Naive thymus-derived CD4-positive, alpha-beta T cell (primary cell): ENCODE data around the gene CNPPD1. TPM values are rescaled to one million over a fixed set of nuclear protein-coding genes. Genes with fewer than 3 reads are reported as not detected.
"Not testable (repeated sequence)": the region's sequence is repeated elsewhere in the genome, so short reads cannot be mapped to it uniquely, and the experiment has no call there.

Experiments
- ATAC-seq: fragments of 150-1000 bp; cut with Tn5 transposase; 2 replicates; pipeline ENCODE4 v1.10.0; 2021; ENCODE audit warnings: mild to moderate bottlenecking, moderate library complexity
- CTCF ChIA-PET: fragments of 350-600 bp; sonication (Branson Sonifier 250); formaldehyde crosslinking; loops from one replicate; lab custom pipeline; 2021; ENCODE audit warnings: antibody characterized with exemption; lab: Charles Lee
- POLR2A ChIA-PET: fragments of 350-600 bp; sonication (Branson Sonifier 250); formaldehyde crosslinking; loops from one replicate; lab custom pipeline; 2021; ENCODE audit warnings: antibody characterized with exemption, inconsistent platforms; lab: Charles Lee
- DNase-seq, 9 donors: peaks; one replicate each; pipeline versions ENCODE4 v3.0.0 to v3.0.0-alpha.2; 2020 to 2022; ENCODE audit warnings: mixed read lengths in 1 of 9
- H3K27ac ChIP-seq: one replicate; pipeline ENCODE4 v1.7.0; 2013; ENCODE audit warnings: mild to moderate bottlenecking, low read depth, low read length, moderate library complexity
- H3K27me3 ChIP-seq, 2 donors: one replicate each; pipeline ENCODE4 v1.7.0; 2013; ENCODE audit warnings: low read length in 2 of 2, mild to moderate bottlenecking in 2 of 2, moderate library complexity in 2 of 2; ENCODE audit not compliant: control insufficient read depth in 2 of 2, insufficient read depth in 2 of 2
- H3K36me3 ChIP-seq, 3 experiments: 1 replicate in 2 of 3; 2 replicates in 1 of 3; pipeline ENCODE4 v1.7.0; 2013; ENCODE audit warnings: low read length in 3 of 3, mild to moderate bottlenecking in 3 of 3, moderate library complexity in 1 of 3; ENCODE audit not compliant: insufficient read depth in 3 of 3, control insufficient read depth in 2 of 3
- H3K4me1 ChIP-seq, 2 donors: one replicate each; pipeline ENCODE4 v1.7.0; 2013; ENCODE audit warnings: low read length in 2 of 2, mild to moderate bottlenecking in 2 of 2, moderate library complexity in 1 of 2; ENCODE audit not compliant: control insufficient read depth in 2 of 2, insufficient read depth in 2 of 2
- H3K4me3 ChIP-seq: 2 replicates; pipeline ENCODE4 v1.7.0; 2013; ENCODE audit warnings: mild to moderate bottlenecking, low read length
- H3K9me3 ChIP-seq, 3 experiments: 1 replicate in 2 of 3; 2 replicates in 1 of 3; pipeline ENCODE4 v1.7.0; 2013; ENCODE audit warnings: low read length in 3 of 3; ENCODE audit not compliant: control insufficient read depth in 2 of 3
- H3K27ac Mint-ChIP-seq, 9 donors: one replicate each; pipeline ENCODE4 v1.8.0; 2020 to 2022; ENCODE audit warnings: mixed read lengths in 9 of 9, mild to moderate bottlenecking in 8 of 9, moderate library complexity in 5 of 9, inconsistent platforms in 2 of 9
- H3K27me3 Mint-ChIP-seq, 5 donors: one replicate each; pipeline ENCODE4 v1.8.0; 2021 to 2022; ENCODE audit warnings: mixed read lengths in 5 of 5, mild to moderate bottlenecking in 1 of 5
- H3K36me3 Mint-ChIP-seq, 5 donors: one replicate each; pipeline ENCODE4 v1.8.0; 2020 to 2022; ENCODE audit warnings: mixed read lengths in 5 of 5, mild to moderate bottlenecking in 3 of 5, inconsistent platforms in 1 of 5
- H3K4me1 Mint-ChIP-seq, 7 donors: one replicate each; pipeline ENCODE4 v1.8.0; 2020 to 2022; ENCODE audit warnings: mixed read lengths in 7 of 7, mild to moderate bottlenecking in 3 of 7, inconsistent platforms in 1 of 7
- H3K4me3 Mint-ChIP-seq, 10 donors: one replicate each; pipeline ENCODE4 v1.8.0; 2020 to 2022; ENCODE audit warnings: mild to moderate bottlenecking in 10 of 10, mixed read lengths in 10 of 10, moderate library complexity in 6 of 10, inconsistent platforms in 2 of 10
- H3K9me3 Mint-ChIP-seq, 11 donors: one replicate each; pipeline ENCODE4 v1.8.0; 2020 to 2022; ENCODE audit warnings: mixed read lengths in 11 of 11, mild to moderate bottlenecking in 4 of 11, inconsistent platforms in 1 of 11, moderate library complexity in 1 of 11
- intact Hi-C, 2 donors: fragments of 100-400 bp; cut with micrococcal nuclease; formaldehyde crosslinking; loops; one replicate each; pipeline ENCODE4 v1.15.1; 2023
- polyA plus RNA-seq, 2 donors: library from polyadenylated mRNA; unstranded; fragments of 300-500 nt; fragmentation: Illumina TruSeq; gene quantifications; one replicate each; pipeline ENCODE4 v1.2.3, GENCODE V29; 2021
- total RNA-seq, 6 experiments: library from RNA in 5 of 6; stranded (reverse) in 5 of 6; gene quantifications; 1 replicate in 5 of 6; 2 replicates in 1 of 6; pipeline ENCODE4 v1.2.3 and lab custom pipeline; 2021 to 2026

CNPPD1 gene
- total and polyA plus RNA-seq, 7 experiments from 2014 or later: 48.2 to 77.6 (median 64.5) TPM

DNA sequence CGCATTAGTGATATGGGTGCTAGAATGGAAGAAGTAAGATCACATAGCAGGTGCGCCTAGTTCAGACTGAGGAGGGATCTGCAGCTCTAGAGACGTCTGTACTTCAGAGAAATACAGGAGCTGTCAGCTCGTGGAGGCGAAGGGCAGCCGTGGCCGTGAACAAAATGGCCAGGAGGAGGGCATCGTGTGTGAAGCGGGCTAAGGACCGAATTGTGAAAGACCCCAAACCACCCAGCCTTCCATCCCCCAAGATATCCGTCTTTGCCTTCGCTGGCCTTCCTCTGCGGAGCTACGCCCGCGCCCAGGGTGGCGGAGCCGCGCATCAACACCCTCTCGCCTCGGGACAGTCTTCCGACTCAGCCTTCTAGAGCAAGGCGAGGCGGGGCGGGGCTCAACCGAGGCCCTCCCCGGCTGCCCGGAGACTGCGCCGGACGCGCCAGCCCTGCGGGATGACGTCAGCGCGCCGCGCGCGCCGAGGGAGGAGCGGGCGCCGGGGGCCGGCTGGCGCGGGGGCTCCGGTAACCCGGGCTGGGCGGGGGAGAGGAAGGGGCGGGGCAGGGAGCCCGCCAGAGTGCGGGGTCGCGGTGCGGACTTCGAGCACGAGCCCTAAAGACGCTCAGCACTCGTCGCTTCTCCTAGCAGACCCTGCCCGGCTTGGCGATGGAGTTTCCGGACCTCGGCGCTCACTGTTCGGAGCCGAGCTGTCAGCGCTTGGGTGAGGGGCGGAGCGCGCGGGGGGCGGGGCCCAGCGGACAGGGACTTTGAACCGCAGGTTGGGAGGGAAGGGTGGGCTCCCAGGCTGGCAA lies 29.8 kb upstream of the CNPPD1 start, which contains the start of gene ZFAND2B:
ZFAND2B (plus strand) TSS at position 455 of the 806 bp plus-strand sequence; CDS start at position 661, 206 bp downstream.
- Histone ChIP-seq H3K27me3 (no peaks in the 10 kb centered on the region), H3K27ac (peak within 1 kb of the TSS; percentile 92), H3K9me3 (no peaks in the 10 kb centered on the region), H3K36me3 (peaks cover 9 to 19% (median 11%) of the 10 kb centered on the region in 3 experiments), H3K4me1 (peaks cover 20 to 28% of the 10 kb centered on the region in 2 donors), H3K4me3 (peak within 1 kb of the TSS; percentile 98)
- Mint-ChIP-seq H3K4me1 (peaks cover 15 to 48% (median 43%) of the 10 kb centered on the region in 7 donors), H3K4me3 (peak within 1 kb of the TSS; percentile 77 to 98 (median 94)), H3K27ac (peak within 1 kb of the TSS; percentile 96 to 99 (median 97)), H3K36me3 (peaks cover 0 to 16% (median 0%) of the 10 kb centered on the region in 5 donors), H3K9me3 (peaks cover 0 to 5% (median 0%) of the 10 kb centered on the region in 11 donors), H3K27me3 (no peaks in the 10 kb centered on the region)
- POLR2A ChIA-PET: interaction anchor here (0.8 to 17.4 kb wide), 23 partner anchors 8 to 809 kb away, joined by 3 to 343 read pairs (median 6); partner anchors contain the start of genes ABCB6, ANKZF1, ATG9A and CNPPD1
- intact Hi-C loops: loop anchor here (1.0 to 5.0 kb wide), 19 partner anchors 12 to 547 kb away; partner anchors contain the start of genes ANKZF1 (in 2 of the 2), ATG9A (in 2 of the 2), DNAJB2 (in 2 of the 2) and GLB1L (in 2 of the 2)
- ATAC-seq: peak; percentile 96
- DNase-seq: peak; percentile 92 to 98 (median 96)
- CTCF ChIA-PET: interaction anchor here (0.6 to 4.8 kb wide), 11 partner anchors 10 to 115 kb away, joined by 3 to 54 read pairs (median 4); partner anchors contain the start of gene CNPPD1

DNA sequence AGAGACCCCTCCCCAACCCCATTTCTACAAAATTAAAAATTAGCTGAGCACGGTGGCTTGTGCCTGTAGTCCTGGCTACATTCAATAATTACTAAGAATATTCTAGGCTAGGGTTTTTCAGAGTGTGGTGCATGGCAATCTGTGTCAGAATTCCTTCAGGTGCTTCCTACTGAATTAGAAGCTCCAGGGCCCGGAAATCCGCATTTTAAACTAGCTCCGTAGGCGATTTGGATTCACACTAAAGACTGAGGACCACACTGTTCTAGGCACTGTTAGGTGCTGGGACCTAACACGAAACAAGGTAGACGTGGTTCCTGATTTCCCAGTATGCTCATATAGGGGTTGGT lies 29.2 kb upstream of the CNPPD1 start:
- peak overlapping the region; percentile 77 to 98 (median 94) for H3K4me3 Mint-ChIP-seq
- peaks cover 0 to 16% (median 0%) of the 10 kb centered on the region in 5 donors for H3K36me3 Mint-ChIP-seq
- peak overlapping the region; percentile 92 for H3K27ac ChIP-seq
- no peaks in the 10 kb centered on the region for H3K27me3 ChIP-seq
- H3K36me3 ChIP-seq: peaks cover 9 to 19% (median 11%) of the 10 kb centered on the region in 3 experiments
- peaks cover 0 to 5% (median 0%) of the 10 kb centered on the region in 11 donors for H3K9me3 Mint-ChIP-seq
- H3K4me1 Mint-ChIP-seq: peaks cover 10 to 43% (median 37%) of the 10 kb centered on the region in 7 donors
- intact Hi-C loops: loop anchor here (1.0 to 5.0 kb wide), 19 partner anchors 12 to 547 kb away; partner anchors contain the start of genes ANKZF1 (in 2 of the 2), ATG9A (in 2 of the 2), DNAJB2 (in 2 of the 2) and GLB1L (in 2 of the 2)
- peaks cover 15 to 23% of the 10 kb centered on the region in 2 donors for H3K4me1 ChIP-seq
- POLR2A ChIA-PET: interaction anchor here (0.8 to 17.4 kb wide), 21 partner anchors 9 to 809 kb away, joined by 3 to 343 read pairs (median 6); partner anchors contain the start of genes ABCB6, ANKZF1, ATG9A and CNPPD1
- H3K4me3 ChIP-seq: peak overlapping the region; percentile 98
- CTCF ChIA-PET: interaction anchor here (0.6 to 4.8 kb wide), 10 partner anchors 10 to 89 kb away, joined by 3 to 54 read pairs (median 4); partner anchors contain the start of gene CNPPD1
- H3K9me3 ChIP-seq: no peaks in the 10 kb centered on the region
- ATAC-seq (no peak), DNase-seq (no peak)
- H3K27me3 Mint-ChIP-seq: no peaks in the 10 kb centered on the region
- peak overlapping the region; percentile 96 to 99 (median 97) for H3K27ac Mint-ChIP-seq

DNA sequence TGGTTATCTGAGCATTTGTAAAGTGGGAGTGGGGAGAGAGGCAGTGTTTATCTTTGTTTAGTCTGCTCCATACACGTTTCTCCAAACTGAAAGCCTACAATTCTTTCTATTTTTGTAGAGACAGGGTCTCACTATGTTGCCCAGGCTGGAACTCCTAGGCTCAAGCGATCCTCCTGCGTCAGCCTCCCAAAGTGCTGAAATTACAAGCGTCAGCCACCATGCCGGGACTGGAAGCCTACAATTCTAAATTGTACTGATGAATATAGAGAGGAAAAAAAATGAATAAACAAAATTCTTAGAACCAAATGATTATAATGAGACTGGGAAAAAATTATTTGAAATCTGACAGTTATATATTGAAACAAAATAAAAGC lies 28.4 kb upstream of the CNPPD1 start:
- CTCF ChIA-PET: interaction anchor here (1.4 kb wide), 2 partner anchors 23 to 90 kb away, joined by 3 to 4 read pairs; no protein-coding TSS in a partner anchor
- Histone ChIP-seq H3K4me3 (no peak overlapping the region), H3K27me3 (no peaks in the 10 kb centered on the region), H3K36me3 (peaks cover 9 to 19% (median 11%) of the 10 kb centered on the region in 3 experiments), H3K9me3 (no peaks in the 10 kb centered on the region), H3K4me1 (peaks cover 13 to 19% of the 10 kb centered on the region in 2 donors), H3K27ac (no peak overlapping the region)
- ATAC-seq (no peak), DNase-seq (peak in 1 of 9 donors; percentile 15)
- intact Hi-C loops: loop anchor here (5.0 kb wide), 3 partner anchors 292 to 392 kb away; partner anchors contain the start of genes CHPF (in 1 of the 2), GMPPA (in 1 of the 2), STK11IP (in 1 of the 2) and TMEM198 (in 1 of the 2)
- Mint-ChIP-seq H3K9me3 (peaks cover 0 to 5% (median 0%) of the 10 kb centered on the region in 11 donors), H3K27me3 (no peaks in the 10 kb centered on the region), H3K4me1 (peaks cover 9 to 43% (median 37%) of the 10 kb centered on the region in 7 donors), H3K36me3 (peaks cover 0 to 16% (median 0%) of the 10 kb centered on the region in 5 donors), H3K4me3 (peak overlapping the region in 6 of 10 donors; percentile 26 to 98 (median 36)), H3K27ac (peak overlapping the region in 8 of 9 donors; percentile 21 to 99 (median 77))
- POLR2A ChIA-PET: interaction anchor here (1.1 to 17.4 kb wide), 7 partner anchors 10 to 90 kb away, joined by 3 to 343 read pairs (median 21); partner anchors contain the start of genes CNPPD1, DNAJB2 and SLC23A3

DNA sequence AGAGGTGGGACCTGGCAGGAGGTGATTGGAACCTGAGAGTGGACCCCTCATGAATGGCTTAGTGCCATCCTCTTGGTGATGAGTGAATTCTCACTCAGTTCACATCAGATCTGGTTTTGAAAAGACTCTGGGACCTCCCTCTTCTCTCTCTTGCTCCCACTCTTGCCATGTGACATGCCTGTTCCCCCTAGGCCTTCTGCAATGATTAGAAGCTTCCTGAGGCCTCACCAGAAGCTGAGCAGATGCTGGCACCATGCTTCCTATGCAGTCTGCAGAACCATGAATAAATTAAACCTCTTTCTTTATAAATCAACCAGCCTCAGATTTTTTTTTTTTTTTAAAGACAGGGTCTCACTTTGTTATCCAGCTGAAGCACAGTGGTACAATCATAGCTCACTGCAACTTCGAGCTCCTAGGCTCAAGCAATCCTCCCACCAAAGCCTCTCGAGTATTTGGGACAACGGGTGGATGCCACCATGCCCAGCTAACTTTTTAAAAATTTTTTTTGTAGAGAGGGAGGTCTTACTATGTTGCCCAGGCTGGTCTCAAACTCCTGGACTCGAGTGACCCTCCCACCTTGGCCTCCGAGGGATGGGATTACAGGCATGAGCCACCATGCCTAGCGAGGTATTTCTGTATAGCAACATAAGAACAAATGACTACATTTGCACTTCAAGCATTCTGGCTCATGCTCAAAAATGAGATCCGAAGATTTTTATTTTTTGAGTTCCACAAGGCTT lies 27.9 kb upstream of the CNPPD1 start:
- Mint-ChIP-seq H3K4me3 (peak overlapping the region in 2 of 10 donors; percentile 51 to 92), H3K9me3 (peaks cover 0 to 5% (median 0%) of the 10 kb centered on the region in 11 donors), H3K27me3 (peaks cover 0 to 2% (median under 1%) of the 10 kb centered on the region in 5 donors), H3K27ac (peak overlapping the region in 6 of 9 donors; percentile 26 to 96 (median 56)), H3K4me1 (peaks cover 10 to 40% (median 36%) of the 10 kb centered on the region in 7 donors), H3K36me3 (peaks cover 0 to 16% (median 0%) of the 10 kb centered on the region in 5 donors)
- Histone ChIP-seq H3K27me3 (no peaks in the 10 kb centered on the region), H3K27ac (no peak overlapping the region), H3K4me1 (peaks cover 17 to 19% of the 10 kb centered on the region in 2 donors), H3K4me3 (no peak overlapping the region), H3K9me3 (no peaks in the 10 kb centered on the region), H3K36me3 (peaks cover 9 to 19% (median 11%) of the 10 kb centered on the region in 3 experiments)
- ATAC-seq (no peak), DNase-seq (peak in 1 of 9 donors; percentile 16)
- ChIA-PET CTCF (interaction anchor here (1.0 to 2.5 kb wide), 2 partner anchors 34 to 46 kb away, joined by 3 to 9 read pairs; no protein-coding TSS in a partner anchor), POLR2A (interaction anchor here (0.7 to 17.4 kb wide), 7 partner anchors 19 to 93 kb away, joined by 3 to 343 read pairs (median 5); partner anchors contain the start of genes CNPPD1, DNAJB2 and SLC23A3)
- intact Hi-C loops: loop anchor here (5.0 kb wide), 3 partner anchors 293 to 393 kb away; partner anchors contain the start of genes CHPF (in 1 of the 2), GMPPA (in 1 of the 2), STK11IP (in 1 of the 2) and TMEM198 (in 1 of the 2)

DNA sequence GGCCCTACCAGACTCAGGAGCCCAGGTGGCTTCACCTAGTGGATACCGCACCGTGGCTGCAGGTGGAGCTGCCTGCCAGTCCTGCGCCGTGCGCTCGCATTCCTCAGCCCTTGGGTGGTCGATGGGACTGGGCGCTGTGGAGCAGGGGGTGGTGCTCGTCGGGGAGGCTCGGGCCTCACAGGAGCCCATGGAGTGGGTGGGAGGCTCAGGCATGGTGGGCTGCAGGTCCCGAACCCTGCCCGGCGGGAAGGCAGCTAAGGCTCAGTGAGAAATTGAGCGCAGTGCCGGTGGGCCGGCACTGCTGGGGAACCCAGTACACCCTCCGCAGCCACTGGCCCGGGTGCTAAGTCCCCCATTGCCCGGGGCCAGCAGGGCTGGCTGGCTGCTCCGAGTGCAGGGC lies 24.6 kb upstream of the CNPPD1 start:
- H3K9me3 Mint-ChIP-seq, H3K36me3 ChIP-seq, H3K9me3 ChIP-seq, H3K4me3 ChIP-seq, H3K36me3 Mint-ChIP-seq, ATAC-seq, H3K27ac ChIP-seq, intact Hi-C loops, H3K4me3 Mint-ChIP-seq, H3K27me3 ChIP-seq: not testable (repeated sequence)
- ChIA-PET POLR2A (interaction anchor here (2.9 to 17.4 kb wide), 3 partner anchors 10 to 28 kb away, joined by 11 to 343 read pairs (median 21); partner anchors contain the start of genes CNPPD1 and SLC23A3), CTCF (interaction anchor here (1.3 kb wide), 1 partner anchor 80 kb away, joined by 3 read pairs; no protein-coding TSS in a partner anchor)
- Mint-ChIP-seq H3K27me3 (peaks cover 0 to 12% (median 8%) of the 10 kb centered on the region in 5 donors), H3K4me1 (peaks cover 10 to 26% (median 16%) of the 10 kb centered on the region in 7 donors), H3K27ac (peak overlapping the region in 1 of 9 donors; percentile 37)
- DNase-seq: peak in 1 of 9 donors; percentile 9
- peaks cover 10 to 15% of the 10 kb centered on the region in 2 donors for H3K4me1 ChIP-seq
